HG03159 (cell line): Measurements from ENCODE around the gene GPR132.

Experiments
- ATAC-seq: cut with Tn5 transposase; IDR thresholded peaks from one replicate; pipeline ENCODE4 v1.9.1; 2021; ENCODE audit warnings: mild to moderate bottlenecking, moderate library complexity; ENCODE audit not compliant: unreplicated experiment

The GPR132 gene

GRCh38 chr14:105006831-105007592 lies 58.2 kb downstream of the GPR132 start:
- no peak for ATAC-seq

DNA sequence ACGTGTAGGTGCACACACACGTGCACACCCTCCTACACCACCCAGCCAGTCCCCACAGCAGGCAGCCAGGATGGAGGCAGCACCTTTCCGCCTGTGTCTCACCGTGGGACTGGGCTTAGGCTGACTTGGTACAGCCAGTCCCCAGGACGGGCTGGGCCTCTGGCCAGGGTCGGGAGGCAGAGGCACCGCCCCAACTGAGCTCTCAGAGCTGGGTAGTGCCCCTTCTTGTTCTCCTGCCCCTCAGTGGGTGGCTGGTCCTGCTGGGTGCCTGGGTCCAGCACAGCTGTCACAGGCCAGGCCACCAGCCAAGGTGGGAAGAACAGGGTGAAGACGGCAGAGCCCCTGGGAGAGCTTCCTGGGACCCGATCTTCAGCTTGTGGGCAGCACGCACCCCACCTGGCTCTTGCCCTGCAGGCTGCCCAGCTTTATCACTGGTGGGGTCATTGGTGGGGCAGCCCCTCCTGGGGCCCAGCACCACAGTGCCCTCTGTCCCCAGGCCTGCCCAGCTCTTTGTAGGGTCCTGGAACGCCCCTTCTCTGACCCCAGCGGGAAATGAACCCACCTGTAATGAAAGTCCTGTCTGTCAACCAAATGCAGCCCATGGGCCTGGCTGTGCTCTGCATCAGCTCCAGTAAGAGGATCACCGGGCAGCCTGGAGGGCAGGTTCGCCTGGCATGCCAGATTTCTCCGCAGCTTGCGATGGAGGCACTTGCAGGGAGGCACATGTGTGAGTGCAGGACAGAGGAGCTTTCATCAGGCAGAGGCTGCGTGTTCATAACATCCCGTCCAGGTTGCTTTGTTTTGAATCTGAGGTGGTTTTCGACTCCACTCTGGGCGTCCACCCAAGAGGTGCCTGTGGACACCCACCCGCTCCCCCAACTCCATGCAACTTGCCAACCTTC lies 59.0 kb downstream of the GPR132 start:
- no peak for ATAC-seq

DNA sequence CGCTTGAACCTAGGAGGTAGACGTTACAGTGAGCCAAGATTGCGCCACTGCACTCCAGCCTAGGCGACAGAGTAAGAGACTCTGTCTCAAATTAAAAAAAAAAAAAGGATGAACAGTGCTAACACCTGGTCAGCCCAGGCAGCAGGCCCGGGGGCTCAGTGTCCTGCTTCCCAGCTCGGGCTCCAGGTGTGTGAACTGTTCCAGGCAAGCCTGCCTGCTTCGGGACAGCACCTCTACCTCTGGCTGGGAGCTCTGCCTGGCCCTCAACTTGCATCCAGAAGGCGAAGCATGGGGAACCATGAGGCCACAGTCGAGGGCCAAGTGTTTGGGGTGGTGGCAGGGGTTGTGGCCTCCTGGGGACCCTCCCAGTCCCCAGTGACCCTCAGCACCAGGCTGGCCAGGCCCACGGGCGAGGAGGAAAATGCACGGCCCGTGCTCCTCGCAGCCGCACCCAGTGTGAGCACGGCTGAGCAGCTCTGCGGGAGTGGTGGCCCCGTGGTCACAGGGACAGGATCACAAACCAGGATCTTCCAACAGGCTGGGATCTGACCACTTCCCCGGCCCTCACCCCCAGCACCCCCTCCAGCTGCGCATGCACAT lies 59.8 kb downstream of the GPR132 start:
- ATAC-seq, result no peak
